Measurements from ENCODE around the gene COL4A3.

- TF ChIP-seq CTCF (IDR thresholded peaks at IDR 0.05) (no peak), POLR2A (IDR thresholded peaks at IDR 0.05) (no peak)
Observed at GRCh38 chr2:227183657-227184367, 19.4 kb downstream of the COL4A3 start.

Data from thyroid gland (tissue), 4 donors.